ENCODE data around the gene FFAR3. TPM values are rescaled to one million over a fixed set of nuclear protein-coding genes. Genes with fewer than 3 reads are reported as not detected.
A peak's percentile ranks its signal among the peaks of the same experiment; 100 is the strongest.
"Not testable (repeated sequence)": the region's sequence is repeated elsewhere in the genome, so short reads cannot be mapped to it uniquely, and the experiment has no call there.

Gene FFAR3
- total and polyA plus RNA-seq, 7 experiments from 2014 or later = 0.31 to 0.91 (median 0.72) TPM; not detected in 4

- no peaks in the 10 kb centered on the region for H3K27me3 ChIP-seq (ENCODE audit: control insufficient read depth in 2 of 2, insufficient read depth in 2 of 2, low read length in 2 of 2)
- H3K27ac ChIP-seq (ENCODE audit: low read depth, low read length) = no peak overlapping the region
- DNase-seq (no peak), ATAC-seq (no peak)
- ChIA-PET POLR2A (no interaction called here), CTCF (no interaction called here)
- H3K4me1 ChIP-seq (ENCODE audit: control insufficient read depth in 2 of 2, insufficient read depth in 2 of 2, low read length in 2 of 2) = no peaks in the 10 kb centered on the region
- Mint-ChIP-seq H3K27ac (no peak overlapping the region), H3K9me3 (peaks cover 0 to 1% (median 0%) of the 10 kb centered on the region in 11 donors), H3K36me3 (no peaks in the 10 kb centered on the region), H3K27me3 (peaks cover 0 to 2% (median 0%) of the 10 kb centered on the region in 5 donors), H3K4me3 (no peak overlapping the region), H3K4me1 (peaks cover 0 to 2% (median 0%) of the 10 kb centered on the region in 7 donors)
- no peak overlapping the region for H3K4me3 ChIP-seq (ENCODE audit: low read length)
- no peaks in the 10 kb centered on the region for H3K9me3 ChIP-seq (ENCODE audit: control insufficient read depth in 2 of 3, low read length in 3 of 3)
- intact Hi-C loops (cut with micrococcal nuclease) = no loop called here
- H3K36me3 ChIP-seq (ENCODE audit: control insufficient read depth in 2 of 3, insufficient read depth in 3 of 3, low read length in 3 of 3) = no peaks in the 10 kb centered on the region
These were observed 38.8 kb downstream of the FFAR3 start for GRCh38 chr19:35397064-35397463.

- ATAC-seq (no peak), DNase-seq (no peak)
- Mint-ChIP-seq H3K4me1 (peaks cover 0 to 2% (median 0%) of the 10 kb centered on the region in 7 donors), H3K27ac (no peak overlapping the region), H3K4me3 (no peak overlapping the region), H3K36me3 (no peaks in the 10 kb centered on the region), H3K27me3 (peaks cover 0 to 3% (median 0%) of the 10 kb centered on the region in 5 donors), H3K9me3 (peaks cover 0 to 1% (median 0%) of the 10 kb centered on the region in 11 donors)
- intact Hi-C loops (cut with micrococcal nuclease) = no loop called here
- Histone ChIP-seq H3K4me3 (ENCODE audit: low read length) (no peak overlapping the region), H3K27me3 (ENCODE audit: control insufficient read depth in 2 of 2, insufficient read depth in 2 of 2, low read length in 2 of 2) (no peaks in the 10 kb centered on the region), H3K4me1 (ENCODE audit: control insufficient read depth in 2 of 2, insufficient read depth in 2 of 2, low read length in 2 of 2) (no peaks in the 10 kb centered on the region), H3K27ac (ENCODE audit: low read depth, low read length) (no peak overlapping the region), H3K36me3 (ENCODE audit: control insufficient read depth in 2 of 3, insufficient read depth in 3 of 3, low read length in 3 of 3) (no peaks in the 10 kb centered on the region), H3K9me3 (ENCODE audit: control insufficient read depth in 2 of 3, low read length in 3 of 3) (no peaks in the 10 kb centered on the region)
- CTCF ChIA-PET = no interaction called here
- POLR2A ChIA-PET = no interaction called here
These were observed 40.3 kb downstream of the FFAR3 start for GRCh38 chr19:35398570-35398969.

GRCh38 chr19:35399231-35399630 is 41.0 kb downstream of the FFAR3 start:
- Histone ChIP-seq H3K4me1 (ENCODE audit: control insufficient read depth in 2 of 2, insufficient read depth in 2 of 2, low read length in 2 of 2) (no peaks in the 10 kb centered on the region), H3K9me3 (ENCODE audit: control insufficient read depth in 2 of 3, low read length in 3 of 3) (no peaks in the 10 kb centered on the region), H3K4me3 (ENCODE audit: low read length) (no peak overlapping the region), H3K27ac (ENCODE audit: low read depth, low read length) (no peak overlapping the region), H3K36me3 (ENCODE audit: control insufficient read depth in 2 of 3, insufficient read depth in 3 of 3, low read length in 3 of 3) (no peaks in the 10 kb centered on the region), H3K27me3 (ENCODE audit: control insufficient read depth in 2 of 2, insufficient read depth in 2 of 2, low read length in 2 of 2) (no peaks in the 10 kb centered on the region)
- POLR2A ChIA-PET = no interaction called here
- no peak for DNase-seq
- Mint-ChIP-seq H3K27ac (peak overlapping the region in 1 of 9 donors; percentile 31), H3K9me3 (peaks cover 0 to 1% (median 0%) of the 10 kb centered on the region in 11 donors), H3K27me3 (peaks cover 0 to 3% (median 0%) of the 10 kb centered on the region in 5 donors), H3K36me3 (no peaks in the 10 kb centered on the region), H3K4me3 (no peak overlapping the region), H3K4me1 (peaks cover 0 to 2% (median 0%) of the 10 kb centered on the region in 7 donors)
- ATAC-seq = no peak
- CTCF ChIA-PET = no interaction called here
- intact Hi-C loops (cut with micrococcal nuclease) = no loop called here

- DNase-seq (no peak), ATAC-seq (no peak)
- Mint-ChIP-seq H3K4me3 (no peak overlapping the region), H3K27ac (no peak overlapping the region), H3K9me3 (peaks cover 0 to 1% (median 0%) of the 10 kb centered on the region in 11 donors), H3K36me3 (no peaks in the 10 kb centered on the region), H3K4me1 (peaks cover 0 to 3% (median 0%) of the 10 kb centered on the region in 7 donors), H3K27me3 (peaks cover 0 to 3% (median 0%) of the 10 kb centered on the region in 5 donors)
- Histone ChIP-seq H3K4me3 (ENCODE audit: low read length) (no peak overlapping the region), H3K36me3 (ENCODE audit: control insufficient read depth in 2 of 3, insufficient read depth in 3 of 3, low read length in 3 of 3) (no peaks in the 10 kb centered on the region), H3K27me3 (ENCODE audit: control insufficient read depth in 2 of 2, insufficient read depth in 2 of 2, low read length in 2 of 2) (no peaks in the 10 kb centered on the region), H3K4me1 (ENCODE audit: control insufficient read depth in 2 of 2, insufficient read depth in 2 of 2, low read length in 2 of 2) (no peaks in the 10 kb centered on the region), H3K9me3 (ENCODE audit: control insufficient read depth in 2 of 3, low read length in 3 of 3) (no peaks in the 10 kb centered on the region), H3K27ac (ENCODE audit: low read depth, low read length) (no peak overlapping the region)
- CTCF ChIA-PET = no interaction called here
- POLR2A ChIA-PET = no interaction called here
- intact Hi-C loops (cut with micrococcal nuclease) = no loop called here
These were observed 41.9 kb downstream of the FFAR3 start for GRCh38 chr19:35399948-35400772.

- peaks cover 0 to 1% (median 0%) of the 10 kb centered on the region in 11 donors for H3K9me3 Mint-ChIP-seq
- H3K4me1 Mint-ChIP-seq = peaks cover 0 to 3% (median 0%) of the 10 kb centered on the region in 7 donors
- no peak overlapping the region for H3K27ac Mint-ChIP-seq
- no peak overlapping the region for H3K4me3 Mint-ChIP-seq
- Histone ChIP-seq H3K27ac (ENCODE audit: low read depth, low read length) (no peak overlapping the region), H3K4me3 (ENCODE audit: low read length) (no peak overlapping the region), H3K27me3 (ENCODE audit: control insufficient read depth in 2 of 2, insufficient read depth in 2 of 2, low read length in 2 of 2) (no peaks in the 10 kb centered on the region), H3K36me3 (ENCODE audit: control insufficient read depth in 2 of 3, insufficient read depth in 3 of 3, low read length in 3 of 3) (no peaks in the 10 kb centered on the region), H3K4me1 (ENCODE audit: control insufficient read depth in 2 of 2, insufficient read depth in 2 of 2, low read length in 2 of 2) (no peaks in the 10 kb centered on the region), H3K9me3 (ENCODE audit: control insufficient read depth in 2 of 3, low read length in 3 of 3) (no peaks in the 10 kb centered on the region)
- no peaks in the 10 kb centered on the region for H3K36me3 Mint-ChIP-seq
- DNase-seq = no peak
- ChIA-PET POLR2A (no interaction called here), CTCF (no interaction called here)
- H3K27me3 Mint-ChIP-seq = peaks cover 0 to 3% (median 0%) of the 10 kb centered on the region in 5 donors
- ATAC-seq = no peak
- intact Hi-C loops (cut with micrococcal nuclease) = no loop called here
These were observed 42.5 kb downstream of the FFAR3 start for GRCh38 chr19:35400773-35401100.

- intact Hi-C loops (cut with micrococcal nuclease); H3K36me3 Mint-ChIP-seq; H3K36me3 ChIP-seq (ENCODE audit: control insufficient read depth in 2 of 3, insufficient read depth in 3 of 3, low read length in 3 of 3); H3K9me3 ChIP-seq (ENCODE audit: control insufficient read depth in 2 of 3, low read length in 3 of 3); H3K4me3 ChIP-seq (ENCODE audit: low read length); H3K4me1 Mint-ChIP-seq; POLR2A ChIA-PET; H3K27me3 ChIP-seq (ENCODE audit: control insufficient read depth in 2 of 2, insufficient read depth in 2 of 2, low read length in 2 of 2); H3K9me3 Mint-ChIP-seq; ATAC-seq; CTCF ChIA-PET; H3K4me1 ChIP-seq (ENCODE audit: control insufficient read depth in 2 of 2, insufficient read depth in 2 of 2, low read length in 2 of 2); H3K27me3 Mint-ChIP-seq; H3K27ac Mint-ChIP-seq; H3K27ac ChIP-seq (ENCODE audit: low read depth, low read length); DNase-seq; H3K4me3 Mint-ChIP-seq: not testable (repeated sequence)
These were observed 43.2 kb downstream of the FFAR3 start for GRCh38 chr19:35401416-35401815.
